OCI-LY3 (cell line): ENCODE results near the gene EPHB1.

Experiments
- H2AFZ ChIP-seq: fragments of 200-600, 300-600 bp; shearing (Covaris generic); 2 replicates; pipeline ENCODE4 v1.6.0; 2014; ENCODE audit warnings: antibody characterized with exemption, low read depth, low read length
- H3K27ac ChIP-seq: fragments of 200-600, 300-600 bp; sonication (generic); 2 replicates; pipeline ENCODE4 v1.5.1; 2014; ENCODE audit warnings: mild to moderate bottlenecking, low read length, moderate library complexity, mixed read lengths
- H3K27me3 ChIP-seq: fragments of 200-600, 300-600 bp; sonication (generic); 2 replicates; pipeline ENCODE4 v1.6.1; 2014; ENCODE audit warnings: low read depth, low read length, mixed read lengths
- H3K36me3 ChIP-seq: fragments of 200-600, 300-600 bp; sonication (generic); replicated peaks from 2 replicates; pipeline ENCODE3; 2014; ENCODE audit warnings: low read depth, low read length, mixed read lengths
- H3K4me1 ChIP-seq: fragments of 300-600, 200-600 bp; sonication (generic); 2 replicates; pipeline ENCODE4 v1.6.1; 2014; ENCODE audit warnings: low read length, mixed read lengths
- H3K4me2 ChIP-seq: fragments of 200-600, 300-600 bp; sonication (generic); 2 replicates; pipeline ENCODE4 v1.6.1; 2014; ENCODE audit warnings: low read length, mixed read lengths
- H3K4me3 ChIP-seq: fragments of 300-600, 200-600 bp; sonication (generic); 2 replicates; pipeline ENCODE4 v1.5.1; 2014; ENCODE audit warnings: antibody characterized with exemption, mild to moderate bottlenecking, low read length, moderate library complexity
- H3K79me2 ChIP-seq: fragments of 300-600, 200-600 bp; shearing (Covaris generic); 2 replicates; pipeline ENCODE4 v1.6.1; 2014; ENCODE audit warnings: mild to moderate bottlenecking, low read length, mixed read lengths
- H3K9ac ChIP-seq: fragments of 300-600, 200-600 bp; shearing (Covaris generic); 2 replicates; pipeline ENCODE4 v1.6.0; 2014; ENCODE audit warnings: mild to moderate bottlenecking, low read length, moderate library complexity
- H3K9me3 ChIP-seq: fragments of 200-600, 300-600 bp; shearing (Covaris generic); 2 replicates; pipeline ENCODE4 v1.6.1; 2014; ENCODE audit warnings: low read length, mixed read lengths; ENCODE audit not compliant: insufficient read depth
- H4K20me1 ChIP-seq: fragments of 200-600, 300-600 bp; sonication (generic); 2 replicates; pipeline ENCODE4 v1.6.1; 2016; ENCODE audit warnings: low read length, mixed read lengths; ENCODE audit not compliant: insufficient read depth
- EZH2phosphoT487 ChIP-seq: fragments of 200-600 bp; shearing (Covaris generic); IDR thresholded peaks from 2 replicates; pipeline ENCODE4 v1.6.1; 2018; ENCODE audit warnings: antibody characterized with exemption, mixed run types, low read depth
- TF ChIP-seq, protein P1 (sequence below): fragments of 200-600, 300-600 bp; sonication (generic); IDR thresholded peaks from 2 replicates; pipeline ENCODE4 v1.5.1; 2014; ENCODE audit warnings: antibody characterized with exemption, low read length, low read depth

The EPHB1 gene

DNA sequence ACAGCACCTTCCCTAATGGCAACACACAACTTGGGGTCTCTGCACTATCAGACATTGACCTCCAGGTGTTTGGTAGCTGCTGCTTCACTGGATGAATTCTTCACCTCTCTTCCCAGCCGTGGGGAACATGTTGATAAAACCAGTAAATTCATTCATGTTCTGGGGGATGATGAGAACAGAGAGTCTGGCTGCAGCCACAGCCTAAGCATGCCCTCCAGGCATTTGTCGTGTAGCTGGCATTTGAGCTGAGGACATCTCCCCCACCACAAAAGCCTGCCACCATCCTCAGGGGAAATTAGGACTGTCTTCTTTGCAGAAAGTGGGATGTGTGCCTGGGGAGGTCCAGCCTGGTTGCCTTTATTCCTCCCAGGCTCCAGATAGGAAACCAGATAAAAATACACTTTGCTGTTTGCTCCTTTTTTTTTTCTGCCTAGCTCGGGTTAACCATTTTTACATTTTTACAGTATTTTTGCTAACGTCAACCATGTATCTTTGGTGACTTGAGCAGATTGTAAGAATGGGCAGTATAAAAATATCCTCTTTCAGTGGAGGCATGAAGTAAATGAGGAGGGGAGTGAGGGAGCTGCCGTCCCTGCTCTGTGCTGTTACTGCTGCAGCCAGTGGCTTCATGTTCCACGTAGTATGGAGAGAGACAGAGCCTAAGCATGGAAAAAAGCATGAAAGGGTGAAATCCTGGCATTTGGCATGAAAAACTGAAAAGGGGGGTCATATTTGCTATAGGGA, 444.0 kb downstream of the EPHB1 start:
- H3K27me3 ChIP-seq, result no peaks in the 10 kb centered on the region
- H3K9me3 ChIP-seq, result no peaks in the 10 kb centered on the region
- no peak overlapping the region for H3K4me2 ChIP-seq
- no peak overlapping the region for H3K4me3 ChIP-seq
- no peaks in the 10 kb centered on the region for H3K4me1 ChIP-seq
- no peak overlapping the region for H3K9ac ChIP-seq
- no peak overlapping the region for H2AFZ ChIP-seq
- no peak for TF ChIP-seq EZH2phosphoT487
- TF ChIP-seq, protein P1, sequence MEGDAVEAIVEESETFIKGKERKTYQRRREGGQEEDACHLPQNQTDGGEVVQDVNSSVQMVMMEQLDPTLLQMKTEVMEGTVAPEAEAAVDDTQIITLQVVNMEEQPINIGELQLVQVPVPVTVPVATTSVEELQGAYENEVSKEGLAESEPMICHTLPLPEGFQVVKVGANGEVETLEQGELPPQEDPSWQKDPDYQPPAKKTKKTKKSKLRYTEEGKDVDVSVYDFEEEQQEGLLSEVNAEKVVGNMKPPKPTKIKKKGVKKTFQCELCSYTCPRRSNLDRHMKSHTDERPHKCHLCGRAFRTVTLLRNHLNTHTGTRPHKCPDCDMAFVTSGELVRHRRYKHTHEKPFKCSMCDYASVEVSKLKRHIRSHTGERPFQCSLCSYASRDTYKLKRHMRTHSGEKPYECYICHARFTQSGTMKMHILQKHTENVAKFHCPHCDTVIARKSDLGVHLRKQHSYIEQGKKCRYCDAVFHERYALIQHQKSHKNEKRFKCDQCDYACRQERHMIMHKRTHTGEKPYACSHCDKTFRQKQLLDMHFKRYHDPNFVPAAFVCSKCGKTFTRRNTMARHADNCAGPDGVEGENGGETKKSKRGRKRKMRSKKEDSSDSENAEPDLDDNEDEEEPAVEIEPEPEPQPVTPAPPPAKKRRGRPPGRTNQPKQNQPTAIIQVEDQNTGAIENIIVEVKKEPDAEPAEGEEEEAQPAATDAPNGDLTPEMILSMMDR, result no peak
- H3K27ac ChIP-seq, result no peak overlapping the region
- H3K79me2 ChIP-seq, result no peaks in the 10 kb centered on the region
- H3K36me3 ChIP-seq, result peaks cover 62% of the 10 kb centered on the region
- H4K20me1 ChIP-seq, result peaks cover 13% of the 10 kb centered on the region; the same call in 1 of the 2 replicates

DNA sequence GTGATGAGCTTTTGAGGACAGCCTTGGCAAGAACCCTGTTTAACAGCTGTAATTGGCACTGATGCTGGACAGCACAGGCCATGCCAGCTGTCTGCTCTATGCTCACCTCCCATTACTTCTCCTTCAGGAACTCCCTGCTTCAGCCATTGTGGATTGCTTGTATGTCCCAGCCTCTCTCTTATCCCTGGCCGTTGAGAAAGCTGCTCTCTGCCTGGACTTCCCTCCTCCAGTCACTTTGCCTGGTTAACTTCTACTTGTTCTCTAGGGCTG, 444.5 kb downstream of the EPHB1 start:
- no peak overlapping the region for H3K4me3 ChIP-seq
- H3K27ac ChIP-seq, result no peak overlapping the region
- no peaks in the 10 kb centered on the region for H3K79me2 ChIP-seq
- no peak overlapping the region for H2AFZ ChIP-seq
- no peak for TF ChIP-seq EZH2phosphoT487
- TF ChIP-seq, protein P1, result no peak
- peaks cover 65% of the 10 kb centered on the region for H3K36me3 ChIP-seq
- H3K4me2 ChIP-seq, result no peak overlapping the region
- no peaks in the 10 kb centered on the region for H3K9me3 ChIP-seq
- H3K9ac ChIP-seq, result no peak overlapping the region
- no peaks in the 10 kb centered on the region for H3K27me3 ChIP-seq
- peaks cover 14% of the 10 kb centered on the region; the same call in 1 of the 2 replicates for H4K20me1 ChIP-seq
- no peaks in the 10 kb centered on the region for H3K4me1 ChIP-seq

DNA sequence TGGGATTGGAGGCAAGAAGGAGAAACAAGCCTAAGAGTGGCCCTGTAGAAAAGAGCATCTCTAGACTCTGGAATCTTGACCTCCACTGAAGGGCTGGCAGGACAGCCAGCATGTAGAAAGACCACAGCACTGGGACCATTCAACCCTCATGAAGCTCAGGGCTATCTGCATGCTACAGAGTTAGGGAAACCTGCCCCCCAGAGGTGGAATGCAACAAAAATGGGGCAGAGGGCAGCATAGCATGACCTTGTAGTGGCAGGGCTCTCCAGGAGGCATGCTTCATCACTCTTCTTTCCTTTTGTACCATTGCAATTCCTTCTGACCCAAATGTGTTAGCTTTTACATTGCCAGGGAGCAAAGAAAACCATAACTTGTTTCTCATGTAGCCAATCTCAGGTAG, 445.4 kb downstream of the EPHB1 start:
- Histone ChIP-seq H4K20me1 (peaks cover 21% of the 10 kb centered on the region; the same call in 1 of the 2 replicates), H3K4me2 (no peak overlapping the region), H3K27ac (no peak overlapping the region), H3K27me3 (no peaks in the 10 kb centered on the region), H3K4me1 (no peaks in the 10 kb centered on the region), H3K9me3 (no peaks in the 10 kb centered on the region), H3K4me3 (no peak overlapping the region), H3K9ac (no peak overlapping the region), H3K79me2 (no peaks in the 10 kb centered on the region), H3K36me3 (peaks cover 67% of the 10 kb centered on the region), H2AFZ (no peak overlapping the region)
- TF ChIP-seq, protein P1, result peak; percentile 13
- TF ChIP-seq EZH2phosphoT487, result no peak

DNA sequence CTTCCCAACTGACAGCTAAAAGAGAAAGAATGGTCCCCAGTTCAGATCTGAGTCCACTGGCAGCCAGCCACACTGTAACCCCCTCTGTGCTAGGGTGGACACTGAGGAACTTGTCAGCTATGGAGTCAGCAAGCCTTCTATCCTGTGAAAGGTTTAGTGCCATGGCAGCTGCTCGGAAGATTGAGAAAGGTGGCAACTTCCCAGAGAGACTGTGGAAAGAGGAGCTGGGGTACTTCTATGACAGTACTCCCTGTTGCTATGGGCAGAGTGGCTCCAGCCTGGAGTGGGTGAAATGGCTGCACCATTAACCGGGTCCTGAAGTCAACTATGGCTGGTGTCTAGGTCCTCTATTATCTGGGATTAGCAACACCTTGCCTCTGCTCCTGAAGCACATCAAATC, 447.2 kb downstream of the EPHB1 start:
- Histone ChIP-seq H3K27me3 (no peaks in the 10 kb centered on the region), H3K9ac (no peak overlapping the region), H4K20me1 (peaks cover 17% of the 10 kb centered on the region; the same call in 1 of the 2 replicates), H3K79me2 (no peaks in the 10 kb centered on the region), H3K4me3 (no peak overlapping the region), H3K4me1 (no peaks in the 10 kb centered on the region), H3K9me3 (no peaks in the 10 kb centered on the region), H3K36me3 (peaks cover 67% of the 10 kb centered on the region), H3K27ac (no peak overlapping the region), H3K4me2 (no peak overlapping the region), H2AFZ (no peak overlapping the region)
- no peak for TF ChIP-seq EZH2phosphoT487
- TF ChIP-seq, protein P1, result no peak
